Endothelial cell of hepatic sinusoid (primary cell): ENCODE results near the gene GUCA1C.

Experiments
- in situ Hi-C: cut with HindIII; loops from 2 replicates; pipeline ENCODE4 v1.10.0; 2017; ENCODE audit warnings: low sequenced_read_pairs

Gene GUCA1C

DNA sequence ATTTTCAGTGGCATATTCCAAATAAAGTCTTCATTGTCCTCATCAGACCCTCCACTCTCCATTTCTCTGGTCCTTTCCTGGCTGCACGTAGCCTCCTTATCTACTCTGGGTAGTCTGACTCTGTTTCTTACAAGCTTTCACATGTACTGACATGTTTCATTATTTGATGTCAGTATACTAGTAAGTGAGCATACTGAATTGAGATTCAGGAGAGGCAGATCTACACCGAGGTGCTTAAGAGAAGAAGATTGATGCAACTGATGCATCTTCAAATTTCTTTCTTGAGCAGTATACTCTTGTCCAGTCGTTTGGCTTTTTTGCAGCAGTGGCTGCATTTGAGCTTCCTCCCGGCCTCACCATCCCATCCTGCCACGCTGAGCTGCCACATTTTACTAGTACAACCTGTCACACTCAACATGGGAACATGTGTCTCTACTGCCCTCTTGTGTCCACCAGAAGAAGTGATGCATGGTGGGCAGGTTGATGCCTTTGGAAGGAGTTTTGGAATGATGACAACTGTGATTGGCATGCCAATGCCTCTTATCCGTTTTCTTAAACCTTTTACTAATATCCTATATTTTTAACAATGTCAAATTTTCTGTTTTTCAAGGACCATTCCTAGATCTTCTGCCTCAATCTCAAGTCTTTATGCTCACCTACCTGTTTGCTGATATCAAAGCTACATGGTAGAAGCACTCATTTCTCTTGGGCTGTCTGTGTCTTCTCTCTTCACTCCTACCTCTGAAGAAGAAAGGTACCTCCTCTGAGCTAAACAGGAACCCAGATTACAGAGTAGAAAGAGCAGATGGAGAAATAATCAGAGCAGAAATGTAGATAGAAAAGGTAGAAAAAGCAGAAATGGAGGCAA, 38.7 kb downstream of the GUCA1C start:
- in situ Hi-C loops: loop anchor here (25.0 kb wide), 1 partner anchor 253 kb away; no protein-coding TSS in a partner anchor

DNA sequence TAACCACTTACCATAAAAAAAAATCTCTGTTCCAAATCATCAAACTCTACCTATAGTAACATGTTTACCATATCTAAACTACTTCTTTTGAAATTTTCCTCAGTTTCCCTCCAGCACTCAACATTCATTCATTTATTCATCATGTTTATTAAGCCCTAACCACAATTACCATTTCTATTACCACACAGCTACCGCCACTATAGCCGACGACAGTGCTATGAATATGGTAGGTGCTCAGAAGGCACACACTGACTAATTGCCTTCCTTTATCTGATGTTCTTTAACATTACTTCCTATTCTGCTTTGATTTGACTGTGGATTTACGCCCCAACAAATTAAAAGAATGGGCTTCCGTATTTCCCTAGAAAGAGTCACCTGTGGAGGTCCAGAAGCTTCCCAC, 43.9 kb downstream of the GUCA1C start:
- in situ Hi-C loops: loop anchor here (25.0 kb wide), 1 partner anchor 247 kb away; no protein-coding TSS in a partner anchor

DNA sequence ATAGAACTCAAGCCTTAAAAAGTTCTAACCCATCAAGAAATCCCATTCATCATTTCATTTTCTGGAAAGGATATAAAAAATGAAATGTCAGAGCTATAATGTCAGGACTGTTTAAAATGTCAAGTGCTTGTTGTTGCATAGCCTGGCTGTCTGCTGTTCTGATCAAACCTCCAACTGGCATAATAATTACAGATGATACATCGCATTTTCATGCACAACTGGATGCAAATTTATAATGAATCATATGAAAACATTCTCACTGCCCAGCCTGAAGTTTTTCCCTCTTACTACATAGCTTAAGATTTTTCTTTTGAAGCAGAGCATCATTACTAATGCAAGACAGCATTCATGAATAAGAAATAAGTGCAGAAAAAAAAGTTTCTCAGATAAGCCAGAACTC, 46.5 kb downstream of the GUCA1C start:
- in situ Hi-C loops: loop anchor here (25.0 kb wide), 1 partner anchor 245 kb away; no protein-coding TSS in a partner anchor

DNA sequence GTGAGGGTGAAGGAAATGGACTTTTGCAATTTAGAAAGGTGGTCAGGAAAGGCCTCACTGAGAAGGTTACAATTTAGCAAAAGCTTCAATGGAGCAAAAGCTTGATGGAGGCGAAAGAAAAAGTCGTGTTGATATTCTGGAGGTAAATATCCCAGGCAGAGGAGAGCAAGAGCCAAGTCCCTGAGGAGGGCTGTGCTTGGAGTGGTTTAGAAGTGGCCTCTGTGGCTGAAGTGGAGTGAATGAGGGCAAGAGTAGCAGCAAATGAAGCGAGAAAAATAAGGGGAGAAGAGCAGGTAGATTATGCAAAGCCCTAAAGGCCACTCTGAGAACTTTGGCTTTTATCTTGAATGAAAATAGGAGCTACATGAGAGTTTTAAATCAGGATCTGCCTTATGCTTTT, 54.1 kb downstream of the GUCA1C start:
- in situ Hi-C loops: no loop called here

DNA sequence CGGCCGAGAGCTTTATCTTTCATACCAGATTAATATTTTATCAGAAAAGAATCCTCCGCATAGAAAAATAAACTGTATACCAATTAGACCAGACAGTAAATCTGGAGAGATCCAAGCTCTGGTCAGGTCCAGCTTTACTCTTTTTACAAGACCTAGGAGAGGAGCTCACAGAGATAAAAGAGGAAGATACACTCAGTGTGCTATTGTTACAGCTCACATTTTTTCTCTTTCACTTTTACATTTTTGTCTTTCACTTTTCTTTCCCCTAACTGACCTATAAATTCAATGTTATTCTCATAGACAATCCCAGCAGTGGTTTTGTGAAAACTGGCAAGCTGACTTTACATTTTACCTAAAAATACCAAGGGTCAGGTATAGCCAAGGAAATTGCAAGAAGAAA, 55.8 kb downstream of the GUCA1C start:
- in situ Hi-C loops: no loop called here

DNA sequence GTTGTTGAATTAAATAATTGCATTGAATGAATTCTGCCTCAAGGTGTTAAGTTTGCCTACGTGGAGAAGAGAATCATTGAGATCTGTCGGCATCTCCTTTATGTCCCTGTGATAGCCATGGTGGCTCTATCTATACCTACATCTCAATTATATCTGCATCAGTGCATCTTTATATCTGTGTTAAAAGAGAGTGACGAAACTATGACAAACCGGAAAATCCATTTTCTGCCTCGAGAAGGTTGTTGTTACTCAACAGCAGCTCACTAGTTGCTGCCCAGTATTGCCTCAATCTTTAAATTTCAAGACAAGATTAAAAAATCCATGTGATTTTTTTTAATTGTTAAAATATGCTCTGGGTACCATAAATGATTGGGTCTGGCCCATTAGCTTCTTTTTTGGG, 58.7 kb downstream of the GUCA1C start:
- in situ Hi-C loops: no loop called here

DNA sequence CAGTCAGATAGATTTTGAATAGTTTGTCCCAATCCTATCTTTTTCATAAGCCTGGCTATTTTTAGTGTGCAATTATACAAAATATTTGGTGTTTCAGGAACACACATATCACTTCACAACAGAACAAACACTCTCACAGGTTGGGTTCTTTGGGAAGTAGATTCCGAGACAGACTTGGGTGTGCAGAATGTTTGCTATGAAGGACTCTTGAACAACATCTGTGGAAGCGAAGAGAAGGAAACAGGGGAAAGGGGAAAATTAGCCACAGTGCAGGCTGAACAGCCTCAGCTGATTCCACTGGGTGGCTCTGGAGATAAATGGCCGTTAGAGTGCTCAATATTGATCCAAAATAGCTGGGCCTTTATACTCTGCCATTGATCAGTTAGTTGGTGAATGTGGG, 61.8 kb downstream of the GUCA1C start:
- in situ Hi-C loops: no loop called here

DNA sequence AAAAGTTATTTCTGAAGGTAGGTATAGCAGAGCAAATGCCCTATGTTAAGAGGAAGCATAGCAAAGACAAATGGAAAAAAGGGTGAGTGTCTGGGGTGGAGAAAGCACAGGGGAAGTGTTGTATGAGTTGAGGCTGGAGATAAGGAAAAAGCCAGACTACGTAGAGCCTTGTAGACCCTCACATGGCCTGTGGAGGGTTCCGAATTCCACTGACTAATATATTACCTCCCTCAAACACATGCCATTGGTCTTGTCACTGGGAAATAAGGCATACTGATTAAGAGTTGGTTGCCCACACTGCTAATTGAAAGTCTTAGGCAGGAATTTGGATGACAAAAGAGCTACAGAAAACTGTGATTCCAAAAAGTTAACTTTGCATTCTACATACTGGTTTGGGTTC, 65.9 kb downstream of the GUCA1C start:
- in situ Hi-C loops: no loop called here

DNA sequence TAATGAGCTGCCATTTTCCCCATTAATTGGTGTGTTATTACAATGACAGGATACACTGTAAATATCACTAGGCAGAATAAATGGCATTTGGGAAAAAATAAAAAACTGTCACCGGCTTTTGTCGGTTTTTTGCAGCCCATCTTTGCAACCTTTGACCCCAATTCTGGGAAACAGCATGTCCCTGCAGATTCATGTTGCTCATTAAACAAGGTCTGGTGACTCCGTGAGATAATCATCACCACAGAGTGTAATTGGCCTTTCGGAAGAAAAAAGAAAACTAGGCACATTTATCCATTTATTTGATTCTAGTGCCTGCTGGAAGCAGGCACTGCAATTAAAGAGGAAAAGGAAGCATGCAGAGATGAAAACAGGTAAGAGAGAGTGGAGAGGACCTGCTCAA, 66.6 kb downstream of the GUCA1C start:
- in situ Hi-C loops: no loop called here

DNA sequence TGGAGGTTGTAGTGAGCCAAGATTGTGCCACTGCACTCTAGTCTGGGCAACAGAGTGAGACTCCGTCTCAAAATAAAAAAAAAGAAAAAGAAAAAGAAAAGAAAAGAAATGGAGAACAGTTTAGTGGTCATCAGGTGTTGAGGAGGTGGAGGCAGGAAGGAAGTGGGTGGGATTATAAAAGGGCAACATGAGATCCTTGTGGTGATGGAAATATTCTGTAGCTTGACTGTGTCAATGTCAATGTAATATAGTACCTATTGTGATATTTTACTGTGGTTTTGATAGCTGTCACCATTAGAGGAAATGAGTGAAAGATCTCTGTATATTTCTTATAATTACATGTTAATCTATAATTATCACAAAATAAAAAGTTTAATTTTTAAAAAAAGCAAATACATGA, 70.3 kb downstream of the GUCA1C start:
- in situ Hi-C loops: no loop called here

DNA sequence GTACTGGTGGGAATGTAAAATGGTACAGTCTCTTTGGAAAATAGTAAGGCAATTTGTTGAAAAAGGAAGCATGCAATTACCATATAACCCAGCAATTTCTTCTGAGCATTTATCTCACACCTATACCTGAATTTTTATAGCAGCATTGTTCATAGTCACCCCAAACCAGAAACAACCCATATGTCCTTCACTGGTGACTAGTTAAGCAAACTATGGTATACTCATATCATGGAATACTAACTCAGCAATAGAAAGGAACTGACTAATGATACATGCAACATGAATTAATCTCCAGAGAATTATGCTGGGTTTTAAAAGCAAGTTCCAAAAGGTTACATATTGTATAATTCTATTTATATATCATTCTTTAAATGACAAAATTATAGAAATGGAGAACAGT, 70.9 kb downstream of the GUCA1C start:
- in situ Hi-C loops: no loop called here

DNA sequence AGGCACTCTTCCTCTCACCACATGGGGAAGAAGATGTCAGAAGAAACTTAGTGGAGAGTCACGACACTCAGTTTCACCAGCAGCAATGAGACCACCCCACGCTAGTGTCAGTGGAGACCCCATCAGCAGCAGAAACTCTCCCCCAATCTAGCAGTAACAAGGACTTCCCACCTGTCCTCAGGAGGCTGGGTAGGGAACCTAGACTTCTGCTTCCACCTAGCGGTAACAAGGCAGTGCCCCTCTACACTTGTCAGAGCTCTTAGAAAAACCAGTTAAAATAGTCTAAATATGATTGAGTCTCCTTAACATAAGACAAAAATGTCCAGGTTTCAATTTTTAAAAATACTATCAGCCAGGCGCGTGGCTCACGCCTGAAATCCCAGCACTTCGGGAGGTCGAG, 73.8 kb downstream of the GUCA1C start:
- in situ Hi-C loops: no loop called here

DNA sequence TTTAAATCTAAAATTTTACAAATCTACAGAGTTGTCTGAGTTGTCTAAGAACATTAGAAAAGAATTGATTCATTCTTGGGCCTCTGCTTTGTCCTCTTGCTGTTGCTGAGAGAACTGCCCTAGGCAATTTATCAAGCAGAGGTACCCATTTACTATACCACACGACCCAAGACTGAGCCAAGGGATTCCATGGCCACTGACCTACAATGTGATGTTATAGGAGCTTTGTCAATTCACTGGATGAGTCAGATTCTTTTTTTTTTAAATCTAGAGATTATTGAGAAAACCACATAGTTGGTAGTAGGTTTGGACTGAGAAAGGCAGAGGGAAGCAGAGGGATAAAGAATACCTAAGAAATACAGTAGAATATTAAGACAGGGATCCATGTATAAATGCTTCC, 75.8 kb downstream of the GUCA1C start:
- in situ Hi-C loops: no loop called here

DNA sequence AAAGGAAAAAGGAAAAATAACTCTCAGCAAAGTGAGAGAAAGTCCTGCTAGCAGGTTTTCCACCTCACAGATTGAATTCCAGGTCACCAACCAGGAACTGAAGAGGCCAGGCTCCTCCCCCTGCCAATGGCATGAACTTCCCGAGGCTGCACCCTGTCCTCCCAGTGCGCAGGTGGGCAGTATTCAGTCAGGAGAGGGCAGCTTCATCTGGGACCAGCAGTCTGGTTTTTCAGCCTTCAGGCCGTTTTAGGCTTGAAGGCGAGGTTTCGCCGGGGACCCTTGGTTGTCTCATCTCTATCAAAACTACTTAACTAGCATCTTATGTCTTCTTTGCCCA, 89.9 kb downstream of the GUCA1C start:
- in situ Hi-C loops: no loop called here

DNA sequence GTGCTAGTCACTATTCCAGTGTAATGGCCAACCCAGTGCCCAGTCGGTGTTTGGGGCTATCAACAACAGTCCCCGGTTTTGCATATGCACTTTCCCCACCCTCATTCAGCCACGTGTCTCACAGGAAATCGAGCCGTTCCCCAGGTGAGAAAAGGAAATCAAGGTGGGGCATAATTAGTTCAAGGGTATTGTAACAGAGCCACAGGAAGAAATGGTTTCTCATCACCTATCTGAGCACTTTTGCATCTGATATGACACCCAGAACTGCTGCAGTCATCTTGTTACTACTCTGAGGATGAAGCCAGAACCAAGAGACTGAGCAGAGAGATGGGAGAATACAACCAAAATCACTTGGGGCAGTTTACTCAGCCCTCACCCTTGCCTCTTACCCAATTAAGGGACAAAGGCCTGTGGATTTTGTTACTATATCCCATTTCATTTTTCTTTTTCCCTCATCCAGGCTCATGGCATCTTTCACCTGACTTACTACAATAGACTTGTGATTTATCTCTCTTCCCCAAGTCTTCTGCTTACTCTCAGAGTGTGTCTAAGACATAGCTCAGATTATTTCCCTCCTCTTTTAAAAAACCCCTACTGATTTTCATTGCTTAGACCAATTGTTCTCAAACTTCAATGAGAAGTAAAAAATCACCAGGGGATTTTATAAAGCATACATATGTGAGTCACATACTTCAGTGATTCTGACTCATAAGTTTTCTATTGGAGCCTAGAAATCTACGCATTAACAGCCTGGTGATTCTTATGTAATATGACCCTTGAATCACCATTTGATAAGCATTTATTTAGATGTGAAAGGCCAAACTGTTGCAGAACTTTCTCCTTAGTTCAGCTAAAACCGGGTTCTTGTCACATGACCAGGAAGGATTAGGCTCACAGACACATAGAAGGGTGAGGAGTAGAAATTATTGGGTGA, 90.5 kb downstream of the GUCA1C start:
- in situ Hi-C loops: no loop called here

DNA sequence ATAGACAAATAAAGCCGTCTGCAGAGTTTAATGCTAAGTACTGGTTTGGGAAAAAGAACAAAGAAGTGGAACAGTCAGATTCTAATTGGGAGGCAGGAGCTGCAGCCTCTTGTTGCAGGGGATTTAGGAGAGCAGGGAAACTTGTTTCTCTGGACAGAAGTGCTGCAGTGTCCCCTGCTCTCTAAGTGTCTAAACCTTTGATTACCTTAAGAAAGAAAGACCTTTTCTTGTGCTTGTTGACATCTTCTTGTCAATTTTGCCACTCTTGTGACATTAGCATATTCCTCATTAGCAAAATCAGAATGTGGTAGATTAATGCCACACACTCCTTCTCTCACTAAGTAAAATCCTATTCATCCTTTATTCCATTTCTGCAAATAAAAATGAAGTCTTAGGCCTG, 92.3 kb downstream of the GUCA1C start:
- in situ Hi-C loops: no loop called here
